Astrocyte (in vitro differentiated cells and primary cell): ENCODE data around the gene LALBA.

Source experiments
- CTCF ChIP-seq: IDR thresholded peaks from 2 replicates; pipeline ENCODE4 v1.5.1; 2011; ENCODE audit warnings: low read depth, mild to moderate bottlenecking, inconsistent platforms, low read length, moderate library complexity; ENCODE audit not compliant: insufficient read depth
- EZH2 ChIP-seq: IDR thresholded peaks from 2 replicates; pipeline ENCODE4 v1.6.1; 2012; ENCODE audit warnings: mild to moderate bottlenecking, low read length, inconsistent platforms; ENCODE audit not compliant: insufficient read depth

- no peak for TF ChIP-seq CTCF
- no peak for TF ChIP-seq EZH2
Measured at GRCh38 chr12:48556631-48557030, 13.2 kb downstream of the LALBA start.
